Activated naive CD8-positive, alpha-beta T cell treated with anti-CD3 and anti-CD28 coated beads, Interleukin-2, amount 50 U/mL, for 24 hours (primary cell): Measurements from ENCODE around the gene NEXN.

Source experiments
- ATAC-seq: fragments of 150-1000 bp; cut with Tn5 transposase; one replicate; pipeline ENCODE4 v1.10.0; 2021
- DNase-seq: peaks from one replicate; pipeline ENCODE4 v3.0.0; 2021
- H3K27ac Mint-ChIP-seq: one replicate; pipeline ENCODE4 v1.8.0; 2021; ENCODE audit warnings: mild to moderate bottlenecking, mixed read lengths
- H3K27me3 Mint-ChIP-seq: one replicate; pipeline ENCODE4 v1.8.0; 2021; ENCODE audit warnings: mixed read lengths
- H3K36me3 Mint-ChIP-seq: one replicate; pipeline ENCODE4 v1.8.0; 2021; ENCODE audit warnings: low read depth, mixed read lengths
- H3K4me1 Mint-ChIP-seq: one replicate; pipeline ENCODE4 v1.8.0; 2021; ENCODE audit warnings: mixed read lengths
- H3K4me3 Mint-ChIP-seq: one replicate; pipeline ENCODE4 v1.8.0; 2021; ENCODE audit warnings: mild to moderate bottlenecking, moderate library complexity, mixed read lengths
- H3K9me3 Mint-ChIP-seq: one replicate; pipeline ENCODE4 v1.8.0; 2021; ENCODE audit warnings: mixed read lengths

The NEXN gene

GRCh38 chr1:77888081-77888780 is at the start of gene NEXN:
Gene NEXN (plus strand): TSS chr1:77888624. CDS start chr1:77916107, 27,483 bp downstream.
- peaks cover 11% of the 10 kb centered on the region for H3K4me1 Mint-ChIP-seq
- DNase-seq: no peak
- peaks cover 4% of the 10 kb centered on the region for H3K36me3 Mint-ChIP-seq
- H3K27ac Mint-ChIP-seq: no peak within 1 kb of the TSS
- no peaks in the 10 kb centered on the region for H3K9me3 Mint-ChIP-seq
- ATAC-seq: peak; percentile 7
- peaks cover 27% of the 10 kb centered on the region for H3K27me3 Mint-ChIP-seq
- H3K4me3 Mint-ChIP-seq: peak within 1 kb of the TSS; percentile 70

DNA sequence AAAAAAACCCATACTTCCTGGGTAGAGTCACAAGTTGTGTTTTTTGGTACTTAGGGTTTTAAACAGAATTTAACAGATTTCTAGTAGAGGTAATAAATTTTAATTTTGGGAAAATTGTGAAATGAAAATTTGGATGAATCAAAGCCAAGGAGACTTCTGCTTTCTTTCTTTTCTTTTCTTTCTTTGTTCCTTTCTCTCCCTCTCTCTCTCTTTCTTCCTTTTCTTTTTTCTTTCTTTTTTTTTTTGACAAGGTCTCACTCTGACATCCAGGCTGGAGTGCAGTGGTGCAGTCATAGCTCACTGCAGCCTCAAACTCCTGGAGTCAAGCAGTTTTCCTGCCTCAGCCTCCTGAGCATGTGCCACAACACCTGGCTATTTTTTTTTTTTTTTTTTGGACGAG is 46.9 kb upstream of the NEXN start:
- peaks cover 3% of the 10 kb centered on the region for H3K4me1 Mint-ChIP-seq
- no peak overlapping the region for H3K27ac Mint-ChIP-seq
- no peak overlapping the region for H3K4me3 Mint-ChIP-seq
- DNase-seq (no peak), ATAC-seq (no peak)
- no peaks in the 10 kb centered on the region for H3K9me3 Mint-ChIP-seq
- H3K36me3 Mint-ChIP-seq: peaks cover 15% of the 10 kb centered on the region
- no peaks in the 10 kb centered on the region for H3K27me3 Mint-ChIP-seq

GRCh38 chr1:77845951-77846350 is 42.5 kb upstream of the NEXN start:
- H3K27ac Mint-ChIP-seq: no peak overlapping the region
- ATAC-seq (no peak), DNase-seq (no peak)
- peaks cover 3% of the 10 kb centered on the region for H3K4me1 Mint-ChIP-seq
- no peaks in the 10 kb centered on the region for H3K9me3 Mint-ChIP-seq
- peaks cover 15% of the 10 kb centered on the region for H3K36me3 Mint-ChIP-seq
- no peak overlapping the region for H3K4me3 Mint-ChIP-seq
- H3K27me3 Mint-ChIP-seq: no peaks in the 10 kb centered on the region

GRCh38 chr1:77846966-77847365 is 41.5 kb upstream of the NEXN start:
- Mint-ChIP-seq H3K36me3 (peaks cover 15% of the 10 kb centered on the region), H3K4me3 (no peak overlapping the region), H3K4me1 (peaks cover 3% of the 10 kb centered on the region), H3K27me3 (no peaks in the 10 kb centered on the region), H3K27ac (no peak overlapping the region), H3K9me3 (no peaks in the 10 kb centered on the region)
- DNase-seq: no peak
- ATAC-seq: no peak

DNA sequence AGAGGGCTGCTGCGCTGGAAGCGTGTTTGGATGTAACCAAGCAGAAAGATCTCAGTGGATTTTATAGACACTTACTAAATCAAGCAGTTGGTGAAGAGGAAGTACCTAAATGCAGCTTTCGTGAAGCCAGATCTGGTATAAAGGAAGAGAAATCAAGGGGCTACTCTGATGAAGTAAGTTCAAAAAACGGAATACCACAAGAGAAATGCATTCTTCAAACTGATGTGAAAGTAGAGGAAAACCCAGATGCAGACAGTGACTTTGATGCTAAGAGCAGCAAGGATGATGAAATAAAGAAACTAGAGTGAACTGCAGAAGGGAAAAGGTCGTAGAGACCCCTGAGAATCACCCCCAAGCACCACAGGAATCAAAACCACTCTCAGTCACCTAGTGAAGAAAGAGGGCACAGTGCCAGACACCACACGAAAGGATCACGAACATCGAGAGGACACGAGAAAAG is 40.8 kb upstream of the NEXN start:
- peaks cover 13% of the 10 kb centered on the region for H3K36me3 Mint-ChIP-seq
- no peak overlapping the region for H3K27ac Mint-ChIP-seq
- H3K4me3 Mint-ChIP-seq: no peak overlapping the region
- DNase-seq (peak; percentile 26), ATAC-seq (peak; percentile 80)
- peaks cover 3% of the 10 kb centered on the region for H3K4me1 Mint-ChIP-seq
- no peaks in the 10 kb centered on the region for H3K9me3 Mint-ChIP-seq
- H3K27me3 Mint-ChIP-seq: no peaks in the 10 kb centered on the region

- ATAC-seq: peak; percentile 59
- no peak overlapping the region for H3K4me3 Mint-ChIP-seq
- no peak for DNase-seq
- no peak overlapping the region for H3K27ac Mint-ChIP-seq
- peaks cover 25% of the 10 kb centered on the region for H3K36me3 Mint-ChIP-seq
- H3K9me3 Mint-ChIP-seq: peaks cover 12% of the 10 kb centered on the region
- peaks cover 3% of the 10 kb centered on the region for H3K4me1 Mint-ChIP-seq
- no peaks in the 10 kb centered on the region for H3K27me3 Mint-ChIP-seq
Observed at GRCh38 chr1:77850082-77850481, 38.3 kb upstream of the NEXN start.

DNA sequence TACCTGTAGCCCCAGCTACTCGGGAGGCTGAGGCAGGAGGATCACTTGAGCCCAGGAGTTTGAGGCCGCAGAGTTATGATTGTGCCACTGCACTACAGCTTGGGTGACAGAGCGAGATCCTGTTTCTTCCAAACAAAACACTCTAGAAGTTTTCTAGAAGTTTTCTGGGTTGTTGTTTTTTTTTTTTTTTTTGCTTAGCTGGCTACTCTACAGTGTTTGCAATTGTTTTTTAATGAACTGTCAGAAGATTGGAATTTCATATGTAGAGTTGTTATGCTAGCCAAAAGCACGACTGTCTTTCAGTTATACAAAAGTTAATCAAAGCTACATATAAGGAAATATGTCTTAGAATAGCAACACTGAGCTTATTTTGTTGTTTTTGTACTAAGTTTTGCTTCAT is 30.9 kb upstream of the NEXN start:
- no peak for ATAC-seq
- Mint-ChIP-seq H3K4me1 (peaks cover 4% of the 10 kb centered on the region), H3K27me3 (no peaks in the 10 kb centered on the region), H3K9me3 (peaks cover 31% of the 10 kb centered on the region), H3K27ac (no peak overlapping the region), H3K4me3 (no peak overlapping the region), H3K36me3 (peaks cover 64% of the 10 kb centered on the region)
- no peak for DNase-seq

DNA sequence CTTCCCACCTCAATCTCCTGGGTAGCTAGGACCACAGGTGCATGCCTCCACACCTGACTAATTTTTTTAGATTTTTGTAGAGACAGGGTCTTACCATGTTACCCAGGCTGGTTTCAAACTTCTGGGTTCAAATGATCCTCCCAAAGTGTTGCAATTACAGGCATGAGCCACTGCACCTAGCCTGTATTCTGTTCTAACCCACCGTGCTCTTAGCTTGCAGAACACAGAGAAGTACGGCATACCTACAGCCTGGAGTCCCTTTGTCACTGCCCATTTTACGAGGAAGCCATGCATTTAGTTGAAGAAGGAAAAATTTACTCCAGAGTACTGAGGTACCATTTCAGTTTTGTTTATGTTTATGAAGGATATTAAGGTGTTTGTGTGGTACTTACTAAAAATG is 29.7 kb upstream of the NEXN start:
- no peak overlapping the region for H3K27ac Mint-ChIP-seq
- DNase-seq (no peak), ATAC-seq (no peak)
- peaks cover 61% of the 10 kb centered on the region for H3K36me3 Mint-ChIP-seq
- no peak overlapping the region for H3K4me3 Mint-ChIP-seq
- no peaks in the 10 kb centered on the region for H3K27me3 Mint-ChIP-seq
- H3K9me3 Mint-ChIP-seq: peaks cover 31% of the 10 kb centered on the region
- peaks cover 4% of the 10 kb centered on the region for H3K4me1 Mint-ChIP-seq

DNA sequence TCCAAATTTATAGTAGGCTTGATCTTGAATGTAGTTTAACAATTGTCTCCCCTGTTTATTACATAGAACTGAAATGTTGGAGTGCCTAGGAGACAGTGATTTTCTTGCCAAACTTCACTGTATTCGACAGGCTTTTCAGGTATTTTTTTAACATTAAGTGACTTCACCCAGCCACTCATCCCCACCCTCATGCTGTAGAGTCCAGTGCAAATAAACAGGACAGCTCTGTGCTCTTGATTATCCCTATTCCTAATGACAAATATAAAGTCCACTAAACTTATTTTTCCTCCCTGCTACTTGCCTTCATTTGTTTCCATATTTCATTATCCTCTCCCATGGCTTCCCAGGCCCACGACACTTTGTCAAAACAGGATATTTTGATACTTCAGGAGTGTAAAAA is 29.2 kb upstream of the NEXN start:
- peaks cover 26% of the 10 kb centered on the region for H3K9me3 Mint-ChIP-seq
- H3K27ac Mint-ChIP-seq: no peak overlapping the region
- peaks cover 58% of the 10 kb centered on the region for H3K36me3 Mint-ChIP-seq
- no peaks in the 10 kb centered on the region for H3K27me3 Mint-ChIP-seq
- ATAC-seq (no peak), DNase-seq (no peak)
- peaks cover 4% of the 10 kb centered on the region for H3K4me1 Mint-ChIP-seq
- H3K4me3 Mint-ChIP-seq: no peak overlapping the region

DNA sequence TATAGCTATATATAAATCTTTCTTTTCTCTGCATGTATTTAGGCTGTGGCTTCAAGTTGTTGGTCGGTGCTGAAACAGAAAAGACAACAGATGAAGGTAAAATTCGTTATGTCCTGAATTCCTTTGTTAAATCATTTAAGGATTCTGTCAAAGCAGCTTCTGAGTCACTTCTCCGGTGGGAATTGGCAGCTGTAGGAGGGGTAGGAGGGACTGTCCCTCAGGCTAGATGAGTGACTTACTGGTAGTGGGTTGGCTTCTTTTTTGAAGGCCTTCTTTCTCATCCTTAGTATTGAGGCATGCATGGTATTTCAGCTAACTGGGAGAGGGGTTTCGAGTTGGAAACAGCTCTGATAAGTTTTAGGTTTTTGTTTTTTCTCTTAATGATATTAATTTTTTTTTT is 22.1 kb upstream of the NEXN start:
- Mint-ChIP-seq H3K4me1 (no peaks in the 10 kb centered on the region), H3K9me3 (no peaks in the 10 kb centered on the region), H3K27me3 (no peaks in the 10 kb centered on the region), H3K36me3 (peaks cover 25% of the 10 kb centered on the region), H3K27ac (no peak overlapping the region), H3K4me3 (no peak overlapping the region)
- no peak for ATAC-seq
- DNase-seq: no peak

DNA sequence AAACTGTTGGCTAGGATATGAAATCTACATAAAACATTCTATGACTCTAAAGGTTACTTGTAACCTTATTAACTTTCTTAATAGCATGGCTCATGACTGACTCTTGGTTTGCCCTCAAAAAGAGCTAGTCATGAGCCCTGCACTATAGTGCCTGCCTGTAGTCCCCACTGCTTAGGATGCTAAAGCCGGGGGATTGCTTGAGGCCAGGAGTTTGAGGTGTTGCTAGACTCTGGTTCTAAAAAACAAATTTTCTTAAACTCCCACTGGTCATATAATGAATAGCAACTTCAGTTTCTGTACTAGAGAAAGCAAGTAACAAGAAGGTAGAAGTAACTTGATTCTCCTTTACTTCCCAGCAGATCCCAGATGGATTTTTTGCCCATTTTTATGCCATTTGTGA is 15.8 kb upstream of the NEXN start:
- ATAC-seq (no peak), DNase-seq (no peak)
- no peak overlapping the region for H3K27ac Mint-ChIP-seq
- H3K36me3 Mint-ChIP-seq: peaks cover 21% of the 10 kb centered on the region
- H3K9me3 Mint-ChIP-seq: no peaks in the 10 kb centered on the region
- no peaks in the 10 kb centered on the region for H3K4me1 Mint-ChIP-seq
- no peaks in the 10 kb centered on the region for H3K27me3 Mint-ChIP-seq
- H3K4me3 Mint-ChIP-seq: no peak overlapping the region

DNA sequence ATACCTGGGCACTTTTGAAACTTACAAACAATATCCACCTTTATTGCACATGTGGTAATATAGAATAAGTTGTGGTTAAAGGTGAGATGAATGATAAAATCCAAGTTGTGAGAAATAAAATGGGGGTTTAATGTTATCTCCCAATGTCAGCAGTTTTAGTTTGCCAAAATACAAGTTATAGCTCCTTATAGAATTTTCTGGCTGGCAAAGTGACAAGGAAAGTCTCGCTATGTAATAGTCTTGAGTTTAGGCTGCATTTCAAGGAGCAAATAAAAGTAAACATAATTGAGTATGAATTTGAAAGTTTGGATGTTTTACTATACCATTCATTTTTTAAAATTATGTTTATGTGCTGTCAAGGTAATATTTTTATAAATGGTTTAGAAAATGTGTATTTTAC is 15.0 kb upstream of the NEXN start:
- ATAC-seq (no peak), DNase-seq (no peak)
- H3K4me3 Mint-ChIP-seq: no peak overlapping the region
- H3K27ac Mint-ChIP-seq: no peak overlapping the region
- no peaks in the 10 kb centered on the region for H3K27me3 Mint-ChIP-seq
- H3K4me1 Mint-ChIP-seq: no peaks in the 10 kb centered on the region
- no peaks in the 10 kb centered on the region for H3K9me3 Mint-ChIP-seq
- peaks cover 22% of the 10 kb centered on the region for H3K36me3 Mint-ChIP-seq

- H3K36me3 Mint-ChIP-seq: peaks cover 17% of the 10 kb centered on the region
- no peak overlapping the region for H3K4me3 Mint-ChIP-seq
- H3K9me3 Mint-ChIP-seq: no peaks in the 10 kb centered on the region
- no peak overlapping the region for H3K27ac Mint-ChIP-seq
- no peak for DNase-seq
- H3K27me3 Mint-ChIP-seq: no peaks in the 10 kb centered on the region
- no peak for ATAC-seq
- no peaks in the 10 kb centered on the region for H3K4me1 Mint-ChIP-seq
Observed at GRCh38 chr1:77874804-77875445, 13.5 kb upstream of the NEXN start.

DNA sequence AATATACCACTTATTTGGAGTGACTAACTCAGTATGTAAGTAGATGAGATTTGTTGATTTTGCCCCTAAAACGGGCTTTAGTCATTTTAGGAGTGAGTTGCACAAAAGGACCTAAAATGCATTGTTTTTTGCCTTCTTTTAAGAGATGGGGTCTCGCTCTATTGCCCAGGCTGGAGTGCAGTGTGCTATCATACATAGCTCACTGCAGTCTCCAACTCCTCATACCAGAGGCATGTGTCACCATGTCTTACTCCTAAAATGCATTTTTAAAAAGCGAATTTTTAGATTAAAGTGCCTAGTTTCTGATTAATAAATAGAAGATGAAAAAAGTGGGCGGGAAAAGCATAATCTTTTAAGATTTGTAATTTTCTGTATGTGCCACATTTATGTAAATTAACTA is 11.5 kb upstream of the NEXN start:
- Mint-ChIP-seq H3K4me3 (no peak overlapping the region), H3K36me3 (peaks cover 17% of the 10 kb centered on the region), H3K4me1 (no peaks in the 10 kb centered on the region), H3K9me3 (no peaks in the 10 kb centered on the region), H3K27me3 (no peaks in the 10 kb centered on the region), H3K27ac (no peak overlapping the region)
- no peak for DNase-seq
- ATAC-seq: no peak

GRCh38 chr1:77881061-77881460 is 7.4 kb upstream of the NEXN start:
- Mint-ChIP-seq H3K27me3 (peaks cover 5% of the 10 kb centered on the region), H3K4me3 (no peak overlapping the region), H3K27ac (no peak overlapping the region), H3K9me3 (no peaks in the 10 kb centered on the region), H3K4me1 (no peaks in the 10 kb centered on the region), H3K36me3 (peaks cover 4% of the 10 kb centered on the region)
- DNase-seq (no peak), ATAC-seq (no peak)
